Neural cell (in vitro differentiated cells): ENCODE results near the gene NPLOC4. TPM values are rescaled to one million over a fixed set of nuclear protein-coding genes. Genes with fewer than 3 reads are reported as not detected.

Source experiments
- H2AFZ ChIP-seq: fragments of 200-600, 300-800 bp; sonication (generic), shearing (Covaris generic); 2 replicates; pipeline ENCODE4 v1.6.0; 2014; ENCODE audit warnings: low read depth, mild to moderate bottlenecking, antibody characterized with exemption, low read length, moderate library complexity
- H3F3A ChIP-seq: fragments of 200-600 bp; shearing (Covaris generic); 2 replicates; pipeline ENCODE4 v1.6.1; 2016; ENCODE audit warnings: mild to moderate bottlenecking, moderate library complexity, mixed read lengths, antibody characterized with exemption, low read length; ENCODE audit not compliant: insufficient read depth, poor library complexity, severe bottlenecking
- H3K27ac ChIP-seq: fragments of 200-600, 300-800 bp; sonication (generic), shearing (Covaris generic); 2 replicates; pipeline ENCODE4 v1.5.1; 2014; ENCODE audit warnings: mild to moderate bottlenecking, low read length, moderate library complexity
- H3K27me3 ChIP-seq: fragments of 300-800, 200-600 bp; sonication (generic), shearing (Covaris generic); 2 replicates; pipeline ENCODE4 v1.6.0; 2014; ENCODE audit warnings: mild to moderate bottlenecking, low read depth, low read length, moderate library complexity; ENCODE audit not compliant: insufficient read depth
- H3K36me3 ChIP-seq: fragments of 300-800, 200-600 bp; sonication (generic), shearing (Covaris generic); 2 replicates; pipeline ENCODE4 v1.5.1; 2014; ENCODE audit warnings: mild to moderate bottlenecking, antibody characterized with exemption, low read length, moderate library complexity; ENCODE audit not compliant: insufficient read depth
- H3K4me2 ChIP-seq: fragments of 300-800, 200-600 bp; sonication (generic), shearing (Covaris generic); 2 replicates; pipeline ENCODE4 v1.6.0; 2014; ENCODE audit warnings: mild to moderate bottlenecking, low read length
- H3K4me3 ChIP-seq: fragments of 300-800, 200-600 bp; sonication (generic), shearing (Covaris generic); 2 replicates; pipeline ENCODE4 v1.5.1; 2014; ENCODE audit warnings: mild to moderate bottlenecking, low read length, moderate library complexity
- H3K79me2 ChIP-seq: fragments of 200-600 bp; shearing (Covaris generic); replicated peaks from 2 replicates; pipeline ENCODE4 v1.6.0; 2014; ENCODE audit warnings: mild to moderate bottlenecking, low read length, moderate library complexity; ENCODE audit not compliant: insufficient read depth
- H3K9ac ChIP-seq: fragments of 300-800, 200-600 bp; sonication (generic), shearing (Covaris generic); 2 replicates; pipeline ENCODE4 v1.6.1; 2016; ENCODE audit warnings: mild to moderate bottlenecking, low read length, mixed read lengths
- H3K9me2 ChIP-seq: fragments of 200-600 bp; shearing (Covaris generic); 2 replicates; pipeline ENCODE4 v1.6.1; 2016; ENCODE audit warnings: mild to moderate bottlenecking, low read length, mixed read lengths; ENCODE audit not compliant: insufficient read depth
- H3K9me3 ChIP-seq: fragments of 200-600, 300-800 bp; sonication (generic), shearing (Covaris generic); 2 replicates; pipeline ENCODE4 v1.6.1; 2016; ENCODE audit warnings: mild to moderate bottlenecking, mixed run types, low read length, moderate library complexity, mixed read lengths
- H4K20me1 ChIP-seq: fragments of 200-600 bp; shearing (Covaris generic); 2 replicates; pipeline ENCODE4 v1.6.1; 2016; ENCODE audit warnings: mild to moderate bottlenecking, mixed run types; ENCODE audit not compliant: insufficient read depth
- EP300 ChIP-seq: fragments of 450-650 bp; conservative IDR thresholded peaks from 2 replicates; pipeline ENCODE4 v1.6.1; 2014; ENCODE audit warnings: antibody characterized with exemption, mild to moderate bottlenecking, moderate library complexity; ENCODE audit not compliant: poor library complexity, severe bottlenecking
- EZH2 ChIP-seq: fragments of 200-600, 300-800 bp; shearing (Covaris generic), sonication (generic); IDR thresholded peaks from 2 replicates; pipeline ENCODE4 v1.6.1; 2014; ENCODE audit warnings: antibody characterized with exemption, low read length, borderline replicate concordance, mild to moderate bottlenecking; ENCODE audit not compliant: insufficient read depth, poor library complexity, severe bottlenecking
- MXI1 ChIP-seq: fragments of 450-650 bp; conservative IDR thresholded peaks from 2 replicates; pipeline ENCODE4 v1.6.1; 2014; ENCODE audit warnings: antibody characterized with exemption, mild to moderate bottlenecking; ENCODE audit not compliant: poor library complexity, severe bottlenecking
- POLR2AphosphoS5 ChIP-seq: IDR thresholded peaks from 2 replicates; pipeline ENCODE4 v1.6.1; 2012
- RAD21 ChIP-seq: fragments of 450-650 bp; conservative IDR thresholded peaks from 2 replicates; pipeline ENCODE4 v1.6.1; 2014; ENCODE audit warnings: antibody characterized with exemption, mild to moderate bottlenecking, moderate library complexity
- SMC3 ChIP-seq: fragments of 450-650 bp; conservative IDR thresholded peaks from 2 replicates; pipeline ENCODE4 v1.6.1; 2014; ENCODE audit warnings: antibody characterized with exemption, mild to moderate bottlenecking, moderate library complexity; ENCODE audit not compliant: poor library complexity
- TAF1 ChIP-seq: IDR thresholded peaks from 2 replicates; pipeline ENCODE4 v1.6.1; 2012; ENCODE audit warnings: low read depth
- polyA plus RNA-seq: library from polyadenylated mRNA; depleted of rRNA; stranded (reverse); fragments of >200 nt; gene quantifications from 2 replicates; pipeline ENCODE4 v1.2.3, GENCODE V29; 2014
- TF ChIP-seq, protein P1 (sequence below): fragments of 450-650 bp; IDR thresholded peaks from 2 replicates; pipeline ENCODE4 v1.5.1; 2014; ENCODE audit warnings: antibody characterized with exemption, mild to moderate bottlenecking, moderate library complexity; ENCODE audit not compliant: poor library complexity, severe bottlenecking
- TF ChIP-seq, protein P2 (sequence below): IDR thresholded peaks from 2 replicates; pipeline ENCODE4 v1.6.1; 2012; ENCODE audit warnings: borderline replicate concordance

Gene NPLOC4
- polyA plus RNA-seq, 1 donor from 2014 or later = 32.3 TPM

DNA sequence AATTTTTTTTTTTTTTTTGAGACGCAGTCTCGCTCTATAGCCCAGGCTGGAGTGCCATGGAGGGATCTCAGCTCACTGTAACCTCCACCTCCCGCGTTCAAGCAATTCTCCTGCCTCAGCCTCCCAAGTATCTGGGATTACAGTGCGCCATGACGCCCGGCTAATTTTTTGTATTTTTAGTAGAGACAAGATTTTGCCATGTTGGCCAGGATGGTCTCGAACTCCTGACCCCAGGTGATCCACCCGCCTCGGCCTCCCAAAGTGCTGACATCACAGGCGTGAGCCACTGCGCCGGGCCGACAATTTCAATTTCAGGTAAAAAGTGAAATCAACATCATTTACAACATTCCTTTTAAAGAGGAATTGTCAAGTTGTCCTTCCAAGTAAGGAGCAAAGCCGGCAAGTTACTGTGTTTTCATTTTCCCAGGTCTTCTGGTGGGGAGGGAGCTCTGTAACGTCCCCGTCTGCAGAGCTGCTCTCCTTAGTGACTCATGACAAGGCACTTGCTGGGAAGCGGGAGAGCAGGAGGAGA, 873 bp downstream of the NPLOC4 start:
- Histone ChIP-seq H3F3A (no peaks in the 10 kb centered on the region), H3K9ac (peak overlapping the region; percentile 87), H3K36me3 (no peaks in the 10 kb centered on the region), H2AFZ (peak overlapping the region; percentile 27), H3K4me3 (peak overlapping the region; percentile 95), H4K20me1 (no peaks in the 10 kb centered on the region), H3K79me2 (peaks cover 41% of the 10 kb centered on the region), H3K27ac (peak overlapping the region; percentile 78), H3K9me2 (no peaks in the 10 kb centered on the region), H3K4me2 (peak overlapping the region; percentile 81), H3K9me3 (no peaks in the 10 kb centered on the region), H3K27me3 (no peaks in the 10 kb centered on the region)
- TF ChIP-seq SMC3 (no peak), TAF1 (no peak), MXI1 (no peak), EZH2 (no peak), EP300 (no peak), RAD21 (no peak), POLR2AphosphoS5 (no peak)
- TF ChIP-seq, protein P1, sequence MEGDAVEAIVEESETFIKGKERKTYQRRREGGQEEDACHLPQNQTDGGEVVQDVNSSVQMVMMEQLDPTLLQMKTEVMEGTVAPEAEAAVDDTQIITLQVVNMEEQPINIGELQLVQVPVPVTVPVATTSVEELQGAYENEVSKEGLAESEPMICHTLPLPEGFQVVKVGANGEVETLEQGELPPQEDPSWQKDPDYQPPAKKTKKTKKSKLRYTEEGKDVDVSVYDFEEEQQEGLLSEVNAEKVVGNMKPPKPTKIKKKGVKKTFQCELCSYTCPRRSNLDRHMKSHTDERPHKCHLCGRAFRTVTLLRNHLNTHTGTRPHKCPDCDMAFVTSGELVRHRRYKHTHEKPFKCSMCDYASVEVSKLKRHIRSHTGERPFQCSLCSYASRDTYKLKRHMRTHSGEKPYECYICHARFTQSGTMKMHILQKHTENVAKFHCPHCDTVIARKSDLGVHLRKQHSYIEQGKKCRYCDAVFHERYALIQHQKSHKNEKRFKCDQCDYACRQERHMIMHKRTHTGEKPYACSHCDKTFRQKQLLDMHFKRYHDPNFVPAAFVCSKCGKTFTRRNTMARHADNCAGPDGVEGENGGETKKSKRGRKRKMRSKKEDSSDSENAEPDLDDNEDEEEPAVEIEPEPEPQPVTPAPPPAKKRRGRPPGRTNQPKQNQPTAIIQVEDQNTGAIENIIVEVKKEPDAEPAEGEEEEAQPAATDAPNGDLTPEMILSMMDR = no peak
- TF ChIP-seq, protein P2, sequence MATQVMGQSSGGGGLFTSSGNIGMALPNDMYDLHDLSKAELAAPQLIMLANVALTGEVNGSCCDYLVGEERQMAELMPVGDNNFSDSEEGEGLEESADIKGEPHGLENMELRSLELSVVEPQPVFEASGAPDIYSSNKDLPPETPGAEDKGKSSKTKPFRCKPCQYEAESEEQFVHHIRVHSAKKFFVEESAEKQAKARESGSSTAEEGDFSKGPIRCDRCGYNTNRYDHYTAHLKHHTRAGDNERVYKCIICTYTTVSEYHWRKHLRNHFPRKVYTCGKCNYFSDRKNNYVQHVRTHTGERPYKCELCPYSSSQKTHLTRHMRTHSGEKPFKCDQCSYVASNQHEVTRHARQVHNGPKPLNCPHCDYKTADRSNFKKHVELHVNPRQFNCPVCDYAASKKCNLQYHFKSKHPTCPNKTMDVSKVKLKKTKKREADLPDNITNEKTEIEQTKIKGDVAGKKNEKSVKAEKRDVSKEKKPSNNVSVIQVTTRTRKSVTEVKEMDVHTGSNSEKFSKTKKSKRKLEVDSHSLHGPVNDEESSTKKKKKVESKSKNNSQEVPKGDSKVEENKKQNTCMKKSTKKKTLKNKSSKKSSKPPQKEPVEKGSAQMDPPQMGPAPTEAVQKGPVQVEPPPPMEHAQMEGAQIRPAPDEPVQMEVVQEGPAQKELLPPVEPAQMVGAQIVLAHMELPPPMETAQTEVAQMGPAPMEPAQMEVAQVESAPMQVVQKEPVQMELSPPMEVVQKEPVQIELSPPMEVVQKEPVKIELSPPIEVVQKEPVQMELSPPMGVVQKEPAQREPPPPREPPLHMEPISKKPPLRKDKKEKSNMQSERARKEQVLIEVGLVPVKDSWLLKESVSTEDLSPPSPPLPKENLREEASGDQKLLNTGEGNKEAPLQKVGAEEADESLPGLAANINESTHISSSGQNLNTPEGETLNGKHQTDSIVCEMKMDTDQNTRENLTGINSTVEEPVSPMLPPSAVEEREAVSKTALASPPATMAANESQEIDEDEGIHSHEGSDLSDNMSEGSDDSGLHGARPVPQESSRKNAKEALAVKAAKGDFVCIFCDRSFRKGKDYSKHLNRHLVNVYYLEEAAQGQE = no peak

DNA sequence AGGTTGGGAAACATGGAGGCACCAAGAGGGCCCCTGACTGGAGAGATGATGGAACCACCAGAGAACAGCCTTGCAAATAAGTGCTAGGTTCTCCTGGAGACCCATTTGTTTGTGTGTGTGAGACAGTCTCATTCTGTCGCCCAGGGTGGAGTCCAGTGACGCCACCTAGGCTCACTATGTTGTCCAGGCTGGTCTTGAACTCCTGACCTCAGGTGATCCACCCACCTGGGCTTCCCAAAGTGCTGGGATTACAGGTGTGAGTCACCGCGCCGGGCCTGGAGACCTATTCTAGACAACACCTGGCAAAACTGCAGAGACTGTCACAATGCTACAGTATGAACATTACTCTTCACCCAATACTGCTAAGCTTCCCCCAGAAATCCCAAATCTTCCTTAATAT, 1.5 kb downstream of the NPLOC4 start:
- Histone ChIP-seq H3K9me2 (no peaks in the 10 kb centered on the region), H4K20me1 (no peaks in the 10 kb centered on the region), H3K4me3 (peak overlapping the region; percentile 95), H3K9me3 (no peaks in the 10 kb centered on the region), H3K9ac (no peak overlapping the region), H3K4me2 (peak overlapping the region; percentile 81), H3K27me3 (no peaks in the 10 kb centered on the region), H3K79me2 (peaks cover 41% of the 10 kb centered on the region), H2AFZ (no peak overlapping the region), H3F3A (no peaks in the 10 kb centered on the region), H3K27ac (no peak overlapping the region), H3K36me3 (no peaks in the 10 kb centered on the region)
- TF ChIP-seq MXI1 = no peak

DNA sequence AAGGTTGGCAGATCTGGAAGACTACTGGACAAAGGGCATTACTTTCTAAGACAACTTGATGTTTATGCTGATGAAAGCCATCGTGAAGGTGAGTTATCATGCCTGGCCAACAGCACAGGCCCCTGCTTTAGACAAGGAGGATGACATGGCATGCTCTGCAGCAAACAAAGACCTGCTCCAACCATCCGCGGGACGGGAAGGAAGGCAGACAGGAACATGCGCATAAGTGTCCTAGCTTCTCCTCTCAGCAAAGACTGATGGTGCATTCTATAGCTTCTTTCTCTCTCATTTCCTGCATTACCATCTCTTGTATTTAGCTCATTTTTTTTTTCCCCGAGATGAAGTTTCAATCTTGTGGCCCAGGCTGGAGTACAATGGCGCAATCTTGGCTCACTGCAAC, 5.4 kb downstream of the NPLOC4 start:
- Histone ChIP-seq H2AFZ (no peak overlapping the region), H3K27ac (no peak overlapping the region), H4K20me1 (no peaks in the 10 kb centered on the region), H3K36me3 (no peaks in the 10 kb centered on the region), H3F3A (no peaks in the 10 kb centered on the region), H3K4me3 (no peak overlapping the region), H3K27me3 (no peaks in the 10 kb centered on the region), H3K9ac (no peak overlapping the region), H3K79me2 (peaks cover 40% of the 10 kb centered on the region), H3K9me3 (no peaks in the 10 kb centered on the region), H3K4me2 (no peak overlapping the region), H3K9me2 (no peaks in the 10 kb centered on the region)
- TF ChIP-seq EP300 = no peak
- TF ChIP-seq SMC3 = no peak
- TF ChIP-seq EZH2 = no peak
- TF ChIP-seq MXI1 = no peak
- TF ChIP-seq TAF1 = no peak
- TF ChIP-seq POLR2AphosphoS5 = no peak
- TF ChIP-seq, protein P2 = no peak
- TF ChIP-seq RAD21 = no peak
